HL-60 (cell line): Measurements from ENCODE around the gene ZBED4.

Experiments
- DNase-seq, 2 experiments: peaks; one replicate each; pipeline ENCODE4 v3.0.0-alpha.2; 2010 to 2020; ENCODE audit warnings: low read depth in 1 of 2, low spot score in 1 of 2
- H3K27ac ChIP-seq: fragments of 250-450 bp; sonication (Bioruptor Pico); replicated peaks from 2 replicates; pipeline ENCODE4 v1.5.1; 2020; ENCODE audit warnings: mild to moderate bottlenecking, moderate library complexity
- H3K27me3 ChIP-seq: fragments of 250-450 bp; sonication (Bioruptor Pico); 2 replicates; pipeline ENCODE4 v1.5.1; 2021; ENCODE audit warnings: mild to moderate bottlenecking, moderate library complexity; ENCODE audit not compliant: insufficient read depth, poor library complexity, severe bottlenecking
- H3K4me3 ChIP-seq: replicated peaks from 2 replicates; pipeline ENCODE4 v1.5.1; 2011; ENCODE audit warnings: mild to moderate bottlenecking, control low read depth, low read length; ENCODE audit not compliant: insufficient read depth
- GABPA ChIP-seq: IDR thresholded peaks from 2 replicates; pipeline ENCODE4 v1.6.1; 2012; ENCODE audit warnings: low read depth
- POLR2AphosphoS5 ChIP-seq: IDR thresholded peaks from 2 replicates; pipeline ENCODE4 v1.6.1; 2012; ENCODE audit warnings: low read depth
- SPI1 ChIP-seq: IDR thresholded peaks from 2 replicates; pipeline ENCODE4 v1.6.1; 2012; ENCODE audit warnings: low read depth, mild to moderate bottlenecking, borderline replicate concordance
- TF ChIP-seq, protein P1 (sequence below): IDR thresholded peaks from one replicate; pipeline ENCODE4 v1.5.1; 2011; ENCODE audit warnings: low read length, control low read depth, inconsistent platforms; ENCODE audit not compliant: insufficient read depth
- TF ChIP-seq, protein P2 (sequence below): IDR thresholded peaks from 2 replicates; pipeline ENCODE4 v1.6.1; 2012; ENCODE audit warnings: low read depth; ENCODE audit not compliant: insufficient replicate concordance

The ZBED4 gene

DNA sequence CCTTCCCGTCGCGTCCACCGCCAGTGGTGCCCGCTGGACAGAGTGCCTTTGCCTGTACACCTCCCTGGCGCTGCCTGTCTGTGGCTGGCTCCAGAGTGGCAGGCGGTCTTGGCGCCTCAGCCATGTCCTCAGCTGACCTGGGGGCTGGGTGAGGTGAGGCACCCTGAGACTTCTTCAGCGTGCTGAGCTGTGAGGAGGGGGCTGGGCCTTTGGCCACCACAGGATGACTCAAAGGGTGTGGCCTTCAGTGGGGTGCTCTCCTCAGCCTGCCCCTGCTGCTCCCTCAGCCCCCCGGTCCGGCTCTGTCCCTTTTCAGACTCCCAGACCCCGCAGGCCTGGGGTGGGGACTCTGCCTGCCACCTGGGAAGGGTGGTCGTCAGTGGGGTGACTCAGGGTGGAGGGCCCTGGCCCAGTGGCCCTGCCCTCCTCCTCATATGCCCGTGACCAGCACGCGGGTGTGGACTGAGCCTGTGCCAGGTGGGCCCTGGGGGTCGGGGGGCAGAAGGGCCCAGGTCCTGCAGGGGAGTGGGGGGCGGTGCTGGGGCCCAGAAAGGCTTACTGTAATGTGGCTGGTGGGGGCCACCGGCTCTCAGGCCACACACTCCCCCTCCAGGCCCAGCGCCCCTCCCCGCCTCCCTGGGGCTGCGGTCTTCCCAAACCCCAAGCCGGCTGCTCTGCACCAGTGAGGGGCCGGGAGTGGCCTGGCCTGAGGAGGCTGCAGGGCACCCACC, 80.7 kb downstream of the ZBED4 start:
- H3K27me3 ChIP-seq = no peaks in the 10 kb centered on the region
- TF ChIP-seq, protein P1, sequence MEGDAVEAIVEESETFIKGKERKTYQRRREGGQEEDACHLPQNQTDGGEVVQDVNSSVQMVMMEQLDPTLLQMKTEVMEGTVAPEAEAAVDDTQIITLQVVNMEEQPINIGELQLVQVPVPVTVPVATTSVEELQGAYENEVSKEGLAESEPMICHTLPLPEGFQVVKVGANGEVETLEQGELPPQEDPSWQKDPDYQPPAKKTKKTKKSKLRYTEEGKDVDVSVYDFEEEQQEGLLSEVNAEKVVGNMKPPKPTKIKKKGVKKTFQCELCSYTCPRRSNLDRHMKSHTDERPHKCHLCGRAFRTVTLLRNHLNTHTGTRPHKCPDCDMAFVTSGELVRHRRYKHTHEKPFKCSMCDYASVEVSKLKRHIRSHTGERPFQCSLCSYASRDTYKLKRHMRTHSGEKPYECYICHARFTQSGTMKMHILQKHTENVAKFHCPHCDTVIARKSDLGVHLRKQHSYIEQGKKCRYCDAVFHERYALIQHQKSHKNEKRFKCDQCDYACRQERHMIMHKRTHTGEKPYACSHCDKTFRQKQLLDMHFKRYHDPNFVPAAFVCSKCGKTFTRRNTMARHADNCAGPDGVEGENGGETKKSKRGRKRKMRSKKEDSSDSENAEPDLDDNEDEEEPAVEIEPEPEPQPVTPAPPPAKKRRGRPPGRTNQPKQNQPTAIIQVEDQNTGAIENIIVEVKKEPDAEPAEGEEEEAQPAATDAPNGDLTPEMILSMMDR = no peak
- TF ChIP-seq, protein P2, sequence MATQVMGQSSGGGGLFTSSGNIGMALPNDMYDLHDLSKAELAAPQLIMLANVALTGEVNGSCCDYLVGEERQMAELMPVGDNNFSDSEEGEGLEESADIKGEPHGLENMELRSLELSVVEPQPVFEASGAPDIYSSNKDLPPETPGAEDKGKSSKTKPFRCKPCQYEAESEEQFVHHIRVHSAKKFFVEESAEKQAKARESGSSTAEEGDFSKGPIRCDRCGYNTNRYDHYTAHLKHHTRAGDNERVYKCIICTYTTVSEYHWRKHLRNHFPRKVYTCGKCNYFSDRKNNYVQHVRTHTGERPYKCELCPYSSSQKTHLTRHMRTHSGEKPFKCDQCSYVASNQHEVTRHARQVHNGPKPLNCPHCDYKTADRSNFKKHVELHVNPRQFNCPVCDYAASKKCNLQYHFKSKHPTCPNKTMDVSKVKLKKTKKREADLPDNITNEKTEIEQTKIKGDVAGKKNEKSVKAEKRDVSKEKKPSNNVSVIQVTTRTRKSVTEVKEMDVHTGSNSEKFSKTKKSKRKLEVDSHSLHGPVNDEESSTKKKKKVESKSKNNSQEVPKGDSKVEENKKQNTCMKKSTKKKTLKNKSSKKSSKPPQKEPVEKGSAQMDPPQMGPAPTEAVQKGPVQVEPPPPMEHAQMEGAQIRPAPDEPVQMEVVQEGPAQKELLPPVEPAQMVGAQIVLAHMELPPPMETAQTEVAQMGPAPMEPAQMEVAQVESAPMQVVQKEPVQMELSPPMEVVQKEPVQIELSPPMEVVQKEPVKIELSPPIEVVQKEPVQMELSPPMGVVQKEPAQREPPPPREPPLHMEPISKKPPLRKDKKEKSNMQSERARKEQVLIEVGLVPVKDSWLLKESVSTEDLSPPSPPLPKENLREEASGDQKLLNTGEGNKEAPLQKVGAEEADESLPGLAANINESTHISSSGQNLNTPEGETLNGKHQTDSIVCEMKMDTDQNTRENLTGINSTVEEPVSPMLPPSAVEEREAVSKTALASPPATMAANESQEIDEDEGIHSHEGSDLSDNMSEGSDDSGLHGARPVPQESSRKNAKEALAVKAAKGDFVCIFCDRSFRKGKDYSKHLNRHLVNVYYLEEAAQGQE = no peak
- TF ChIP-seq GABPA (no peak), POLR2AphosphoS5 (no peak), SPI1 (no peak)
- no peak overlapping the region for H3K4me3 ChIP-seq
- DNase-seq = no peak
- no peak overlapping the region for H3K27ac ChIP-seq

DNA sequence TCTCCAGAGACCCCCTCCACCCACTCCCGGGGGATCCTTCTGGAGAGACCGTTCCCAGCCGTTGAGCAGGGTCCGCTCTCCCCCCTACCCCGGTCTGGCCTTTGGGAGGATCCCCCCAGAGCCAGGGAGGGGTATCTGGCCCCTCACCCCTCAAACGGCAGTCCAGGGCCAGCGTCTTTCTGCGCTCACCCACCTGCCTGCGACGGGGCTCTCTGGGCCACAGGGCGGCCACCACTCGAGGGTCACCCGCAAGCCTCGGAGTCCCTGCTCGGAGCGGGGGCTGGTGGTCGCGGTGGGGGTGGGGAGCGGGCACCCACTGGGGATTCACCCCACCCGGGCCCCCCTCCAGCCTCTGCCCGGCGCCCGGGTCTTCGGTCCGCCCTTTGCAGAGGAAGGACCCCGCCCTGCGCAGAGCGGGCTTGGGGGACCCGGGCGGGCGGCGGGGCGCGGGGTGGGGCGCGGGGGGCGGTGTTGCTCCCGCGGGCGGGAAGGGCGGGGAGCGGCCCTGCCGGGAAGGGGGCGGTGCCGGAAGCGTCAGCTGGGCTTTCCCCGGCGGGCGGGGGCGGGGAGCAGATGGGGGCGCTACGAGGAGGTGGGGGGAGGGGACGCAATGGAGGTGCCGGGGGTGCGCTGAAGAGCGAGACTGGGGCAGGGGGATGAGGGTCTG, 81.4 kb downstream of the ZBED4 start:
- Histone ChIP-seq H3K27ac (no peak overlapping the region), H3K4me3 (peak overlapping the region; percentile 36; the same call in 1 of the 2 replicates), H3K27me3 (no peaks in the 10 kb centered on the region)
- TF ChIP-seq, protein P1 = no peak
- no peak for TF ChIP-seq POLR2AphosphoS5
- no peak for TF ChIP-seq SPI1
- no peak for TF ChIP-seq GABPA
- TF ChIP-seq, protein P2 = no peak
- peak in 1 of 2 experiments; percentile 29 for DNase-seq

DNA sequence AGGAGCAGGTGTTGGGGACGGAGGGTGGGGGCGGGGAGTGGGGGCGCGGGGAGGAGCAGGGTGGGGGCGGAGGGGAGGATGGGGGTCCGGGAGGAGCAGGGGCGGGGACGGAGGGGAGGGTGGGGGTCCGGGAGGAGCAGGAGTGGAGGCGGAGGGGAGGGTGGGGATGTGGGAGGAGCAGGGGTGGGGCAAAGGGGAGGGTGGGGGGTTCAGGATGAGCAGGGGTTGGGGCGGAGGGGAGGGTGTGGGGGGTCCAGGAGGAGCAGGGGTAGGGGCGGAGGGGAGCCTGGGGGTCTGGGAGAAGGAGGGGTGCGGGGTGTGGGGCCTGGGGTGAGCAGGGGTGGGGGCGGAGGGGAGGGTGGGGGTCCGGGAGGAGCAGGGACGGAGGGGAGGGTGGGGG, 81.9 kb downstream of the ZBED4 start:
- TF ChIP-seq, protein P2 = no peak
- no peak for TF ChIP-seq SPI1
- DNase-seq = no peak
- H3K27me3 ChIP-seq = no peaks in the 10 kb centered on the region
- H3K4me3 ChIP-seq = peak overlapping the region; percentile 36
- no peak overlapping the region for H3K27ac ChIP-seq
